GM08714 (cell line): Measurements from ENCODE around the gene CABLES1.
"Not testable (repeated sequence)": the region's sequence is repeated elsewhere in the genome, so short reads cannot be mapped to it uniquely, and the experiment has no call there.

ENCODE experiments used
- H3K4me3 ChIP-seq: fragments of 200-500 bp; sonication (Bioruptor generic); 2 replicates; pipeline ENCODE4 v1.5.1; 2014; ENCODE audit warnings: mild to moderate bottlenecking, low read length, inconsistent platforms
- ZNF274 ChIP-seq: IDR thresholded peaks from 2 replicates; pipeline ENCODE4 v1.6.1; 2012; ENCODE audit warnings: mild to moderate bottlenecking, low read depth, low read length

CABLES1 gene

GRCh38 chr18:23143815-23144261 is 8.6 kb downstream of the CABLES1 start:
- H3K4me3 ChIP-seq: no peak overlapping the region
- TF ChIP-seq ZNF274: no peak

GRCh38 chr18:23144640-23145039 is 9.4 kb downstream of the CABLES1 start:
- no peak overlapping the region for H3K4me3 ChIP-seq
- no peak for TF ChIP-seq ZNF274

- TF ChIP-seq ZNF274: no peak
- no peak overlapping the region for H3K4me3 ChIP-seq
These were observed 10.3 kb downstream of the CABLES1 start for GRCh38 chr18:23145621-23146020.

GRCh38 chr18:23146861-23147469 is 11.7 kb downstream of the CABLES1 start:
- H3K4me3 ChIP-seq: no peak overlapping the region
- TF ChIP-seq ZNF274: no peak

GRCh38 chr18:23148382-23148781 is 13.1 kb downstream of the CABLES1 start:
- TF ChIP-seq ZNF274: no peak
- no peak overlapping the region for H3K4me3 ChIP-seq

- H3K4me3 ChIP-seq: no peak overlapping the region
- TF ChIP-seq ZNF274: no peak
These were observed 14.3 kb downstream of the CABLES1 start for GRCh38 chr18:23149570-23149969.

GRCh38 chr18:23151414-23152099 is 16.3 kb downstream of the CABLES1 start:
- TF ChIP-seq ZNF274: no peak
- H3K4me3 ChIP-seq: no peak overlapping the region

- no peak overlapping the region for H3K4me3 ChIP-seq
- no peak for TF ChIP-seq ZNF274
These were observed 18.7 kb downstream of the CABLES1 start for GRCh38 chr18:23154030-23154429.

GRCh38 chr18:23154823-23155500 is 19.7 kb downstream of the CABLES1 start:
- no peak for TF ChIP-seq ZNF274
- H3K4me3 ChIP-seq: no peak overlapping the region

GRCh38 chr18:23155537-23155936 is 20.3 kb downstream of the CABLES1 start:
- H3K4me3 ChIP-seq: no peak overlapping the region
- no peak for TF ChIP-seq ZNF274

GRCh38 chr18:23156134-23156533 is 20.8 kb downstream of the CABLES1 start:
- no peak for TF ChIP-seq ZNF274
- H3K4me3 ChIP-seq: no peak overlapping the region

- H3K4me3 ChIP-seq: no peak overlapping the region
- TF ChIP-seq ZNF274: no peak
These were observed 22.8 kb downstream of the CABLES1 start for GRCh38 chr18:23158058-23158457.

GRCh38 chr18:23158884-23159283 is 23.6 kb downstream of the CABLES1 start:
- not testable (repeated sequence) for H3K4me3 ChIP-seq

- no peak for TF ChIP-seq ZNF274
These were observed 24.1 kb downstream of the CABLES1 start for GRCh38 chr18:23159344-23159743.

GRCh38 chr18:23162473-23162872 is 27.2 kb downstream of the CABLES1 start:
- no peak for TF ChIP-seq ZNF274

More at GRCh38 chr18:23159344-23159743, 24.1 kb downstream of the CABLES1 start:
- H3K4me3 ChIP-seq: no peak overlapping the region

More at GRCh38 chr18:23162473-23162872, 27.2 kb downstream of the CABLES1 start:
- H3K4me3 ChIP-seq: no peak overlapping the region
